HG03565 (cell line): ENCODE measurements around the gene TMC8.
A peak's percentile ranks its signal among the peaks of the same experiment; 100 is the strongest.

Source experiments
- ATAC-seq: cut with Tn5 transposase; IDR thresholded peaks from one replicate; pipeline ENCODE4 v1.9.1; 2021; ENCODE audit warnings: mild to moderate bottlenecking, moderate library complexity; ENCODE audit not compliant: unreplicated experiment

TMC8 gene

GRCh38 chr17:78174870-78175642 is 44.5 kb downstream of the TMC8 start:
- ATAC-seq = no peak

GRCh38 chr17:78175643-78175981 is 45.0 kb downstream of the TMC8 start:
- ATAC-seq = no peak

GRCh38 chr17:78176548-78177025 is 46.0 kb downstream of the TMC8 start:
- ATAC-seq = no peak

GRCh38 chr17:78179372-78179771 is 48.8 kb downstream of the TMC8 start:
- ATAC-seq = no peak

- no peak for ATAC-seq
These were observed 49.5 kb downstream of the TMC8 start for GRCh38 chr17:78180083-78180482.

GRCh38 chr17:78180508-78180907 is 49.9 kb downstream of the TMC8 start:
- no peak for ATAC-seq

GRCh38 chr17:78182504-78182903 is 51.9 kb downstream of the TMC8 start:
- ATAC-seq = no peak

- ATAC-seq = no peak
These were observed 53.3 kb downstream of the TMC8 start for GRCh38 chr17:78183916-78184315.

- ATAC-seq = no peak
These were observed 53.8 kb downstream of the TMC8 start for GRCh38 chr17:78184351-78184750.

GRCh38 chr17:78184868-78185267 is 54.3 kb downstream of the TMC8 start:
- ATAC-seq = no peak

- no peak for ATAC-seq
These were observed 55.6 kb downstream of the TMC8 start for GRCh38 chr17:78185981-78186691.

GRCh38 chr17:78186692-78187595 is 56.4 kb downstream of the TMC8 start, which contains the start of the genes AFMID and TK1:
AFMID (plus strand) TSS chr17:78187362; CDS start chr17:78187371, 9 bp downstream.
TK1 (minus strand) TSS chr17:78187052; CDS start chr17:78186994, 58 bp downstream.
- ATAC-seq = peak; percentile 82
